ACC112 (cell line): ENCODE measurements around the gene MYBPC3.

Experiments used
- H2AFZ ChIP-seq: fragments of 200-600 bp; sonication (generic); one replicate; pipeline ENCODE4 v1.6.0; 2017; ENCODE audit warnings: antibody characterized with exemption, low read length; ENCODE audit not compliant: unreplicated experiment
- H3K27ac ChIP-seq: fragments of 200-600 bp; sonication (generic); 2 replicates; pipeline ENCODE4 v1.5.1; 2014; ENCODE audit warnings: low read depth, mild to moderate bottlenecking, antibody characterized with exemption, low read length, moderate library complexity
- H3K27me3 ChIP-seq: fragments of 200-600 bp; sonication (generic); 2 replicates; pipeline ENCODE4 v1.6.1; 2014; ENCODE audit warnings: mild to moderate bottlenecking, antibody characterized with exemption, low read length, moderate library complexity, mixed read lengths; ENCODE audit not compliant: insufficient read depth
- H3K36me3 ChIP-seq: fragments of 200-600 bp; sonication (generic); 2 replicates; pipeline ENCODE4 v1.6.1; 2016; ENCODE audit warnings: mild to moderate bottlenecking, antibody characterized with exemption, low read length, moderate library complexity, mixed read lengths; ENCODE audit not compliant: insufficient read depth
- H3K4me1 ChIP-seq: fragments of 200-600 bp; sonication (generic); one replicate; pipeline ENCODE4 v1.6.1; 2016; ENCODE audit warnings: low read length, mixed read lengths; ENCODE audit not compliant: insufficient read depth, unreplicated experiment, control insufficient read depth
- H3K4me3 ChIP-seq: fragments of 200-600 bp; sonication (generic); 2 replicates; pipeline ENCODE4 v1.5.1; 2014; ENCODE audit warnings: mild to moderate bottlenecking, low read depth, low read length
- H3K79me2 ChIP-seq: fragments of 200-600 bp; sonication (generic); one replicate; pipeline ENCODE4 v1.6.0; 2016; ENCODE audit warnings: low read length; ENCODE audit not compliant: control insufficient read depth, unreplicated experiment, insufficient read depth

Gene MYBPC3

GRCh38 chr11:47285969-47286770 lies 66.3 kb downstream of the MYBPC3 start:
- H3K27me3 ChIP-seq, result no peaks in the 10 kb centered on the region
- H3K79me2 ChIP-seq, result no peaks in the 10 kb centered on the region
- no peak overlapping the region for H3K27ac ChIP-seq
- H3K4me3 ChIP-seq, result no peak overlapping the region
- H3K4me1 ChIP-seq, result no peaks in the 10 kb centered on the region
- H2AFZ ChIP-seq, result no peak overlapping the region
- peaks cover 40% of the 10 kb centered on the region for H3K36me3 ChIP-seq

- no peaks in the 10 kb centered on the region for H3K27me3 ChIP-seq
- H3K27ac ChIP-seq, result no peak overlapping the region
- H3K4me3 ChIP-seq, result no peak overlapping the region
- H3K36me3 ChIP-seq, result peaks cover 36% of the 10 kb centered on the region
- H3K79me2 ChIP-seq, result no peaks in the 10 kb centered on the region
- no peaks in the 10 kb centered on the region for H3K4me1 ChIP-seq
- H2AFZ ChIP-seq, result no peak overlapping the region
Observed at GRCh38 chr11:47284151-47284550, 68.4 kb downstream of the MYBPC3 start.

GRCh38 chr11:47282462-47282861 lies 70.0 kb downstream of the MYBPC3 start:
- no peaks in the 10 kb centered on the region for H3K79me2 ChIP-seq
- no peak overlapping the region for H3K4me3 ChIP-seq
- no peaks in the 10 kb centered on the region for H3K27me3 ChIP-seq
- H3K36me3 ChIP-seq, result peaks cover 36% of the 10 kb centered on the region
- H2AFZ ChIP-seq, result no peak overlapping the region
- no peak overlapping the region for H3K27ac ChIP-seq
- H3K4me1 ChIP-seq, result peaks cover 6% of the 10 kb centered on the region
